MM.1S (cell line): ENCODE measurements around the gene ACTR6.

Source experiments
- EZH2 ChIP-seq: fragments of 300-600 bp; sonication (generic); optimal IDR thresholded peaks from 2 replicates; pipeline ENCODE3; 2017; ENCODE audit warnings: low read depth, mild to moderate bottlenecking, antibody characterized with exemption, low read length, mixed read lengths
- EZH2phosphoT487 ChIP-seq: fragments of 300-600 bp; sonication (generic); IDR thresholded peaks from 2 replicates; pipeline ENCODE4 v1.6.1; 2018; ENCODE audit warnings: antibody characterized with exemption, low read length
- TF ChIP-seq, protein P1 (sequence below): fragments of 300-600 bp; sonication (generic); IDR thresholded peaks from 2 replicates; pipeline ENCODE4 v1.5.1; 2016; ENCODE audit warnings: antibody characterized with exemption, low read length, mixed read lengths

DNA sequence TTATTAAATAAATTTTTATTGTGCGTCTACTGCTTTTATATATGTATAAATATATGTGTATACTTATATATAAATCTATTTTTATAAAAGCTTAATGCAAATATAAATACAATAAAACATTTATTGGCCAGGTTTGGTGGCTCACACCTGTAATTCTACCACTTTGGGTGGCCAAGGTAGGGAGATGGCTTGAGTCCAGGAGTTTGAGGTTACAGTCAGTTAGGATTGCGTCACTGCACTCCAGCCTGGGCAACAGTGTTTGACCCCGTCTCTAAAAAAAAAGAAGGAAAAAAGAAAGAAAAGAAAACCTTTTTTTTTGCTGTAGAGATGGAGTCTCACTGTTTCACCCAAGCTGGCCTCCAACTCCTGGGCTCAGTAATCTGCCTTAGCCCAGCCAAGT lies 20.9 kb downstream of the ACTR6 start:
- no peak for TF ChIP-seq EZH2phosphoT487
- TF ChIP-seq, protein P1, sequence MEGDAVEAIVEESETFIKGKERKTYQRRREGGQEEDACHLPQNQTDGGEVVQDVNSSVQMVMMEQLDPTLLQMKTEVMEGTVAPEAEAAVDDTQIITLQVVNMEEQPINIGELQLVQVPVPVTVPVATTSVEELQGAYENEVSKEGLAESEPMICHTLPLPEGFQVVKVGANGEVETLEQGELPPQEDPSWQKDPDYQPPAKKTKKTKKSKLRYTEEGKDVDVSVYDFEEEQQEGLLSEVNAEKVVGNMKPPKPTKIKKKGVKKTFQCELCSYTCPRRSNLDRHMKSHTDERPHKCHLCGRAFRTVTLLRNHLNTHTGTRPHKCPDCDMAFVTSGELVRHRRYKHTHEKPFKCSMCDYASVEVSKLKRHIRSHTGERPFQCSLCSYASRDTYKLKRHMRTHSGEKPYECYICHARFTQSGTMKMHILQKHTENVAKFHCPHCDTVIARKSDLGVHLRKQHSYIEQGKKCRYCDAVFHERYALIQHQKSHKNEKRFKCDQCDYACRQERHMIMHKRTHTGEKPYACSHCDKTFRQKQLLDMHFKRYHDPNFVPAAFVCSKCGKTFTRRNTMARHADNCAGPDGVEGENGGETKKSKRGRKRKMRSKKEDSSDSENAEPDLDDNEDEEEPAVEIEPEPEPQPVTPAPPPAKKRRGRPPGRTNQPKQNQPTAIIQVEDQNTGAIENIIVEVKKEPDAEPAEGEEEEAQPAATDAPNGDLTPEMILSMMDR = no peak
- no peak for TF ChIP-seq EZH2
